Ecto neural progenitor cell (in vitro differentiated cells): ENCODE data around the gene ELOB.

ENCODE experiments used
- DNase-seq: peaks from one replicate; pipeline ENCODE4 v3.0.0-alpha.2; 2018; ENCODE audit warnings: low spot score

ELOB gene

GRCh38 chr16:2767140-2767731 lies 9.8 kb downstream of the ELOB start:
- no peak for DNase-seq

- DNase-seq: no peak
Observed at GRCh38 chr16:2766430-2767139, 10.5 kb downstream of the ELOB start.

GRCh38 chr16:2765462-2766404 lies 11.3 kb downstream of the ELOB start:
- no peak for DNase-seq

DNA sequence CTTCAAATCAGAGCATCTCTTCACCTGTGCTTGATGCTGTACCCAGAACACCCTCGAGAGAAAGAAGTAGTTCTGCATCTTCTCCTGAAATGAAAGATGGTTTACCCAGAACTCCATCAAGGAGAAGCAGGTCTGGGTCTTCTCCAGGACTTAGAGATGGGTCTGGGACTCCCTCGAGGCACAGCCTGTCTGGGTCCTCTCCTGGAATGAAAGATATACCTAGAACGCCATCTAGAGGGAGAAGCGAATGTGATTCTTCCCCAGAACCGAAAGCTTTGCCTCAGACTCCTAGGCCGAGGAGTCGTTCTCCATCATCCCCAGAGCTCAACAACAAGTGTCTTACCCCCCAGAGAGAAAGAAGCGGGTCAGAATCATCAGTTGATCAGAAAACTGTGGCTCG lies 12.4 kb downstream of the ELOB start:
- DNase-seq: no peak

- DNase-seq: no peak
Observed at GRCh38 chr16:2763173-2763572, 13.9 kb downstream of the ELOB start.

DNA sequence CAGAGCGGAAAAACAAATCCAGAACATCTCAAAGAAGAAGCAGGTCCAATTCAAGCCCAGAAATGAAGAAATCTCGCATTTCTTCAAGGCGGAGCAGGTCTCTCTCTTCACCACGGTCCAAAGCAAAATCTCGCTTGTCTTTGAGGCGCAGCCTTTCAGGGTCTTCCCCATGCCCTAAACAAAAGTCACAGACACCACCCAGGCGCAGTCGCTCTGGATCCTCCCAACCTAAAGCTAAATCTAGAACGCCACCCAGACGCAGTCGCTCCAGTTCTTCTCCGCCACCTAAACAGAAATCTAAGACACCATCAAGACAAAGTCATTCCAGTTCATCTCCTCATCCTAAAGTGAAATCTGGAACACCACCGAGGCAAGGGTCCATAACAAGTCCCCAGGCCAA lies 14.4 kb downstream of the ELOB start:
- no peak for DNase-seq

GRCh38 chr16:2761886-2762583 lies 15.0 kb downstream of the ELOB start:
- no peak for DNase-seq

GRCh38 chr16:2761472-2761871 lies 15.6 kb downstream of the ELOB start:
- DNase-seq: no peak

DNA sequence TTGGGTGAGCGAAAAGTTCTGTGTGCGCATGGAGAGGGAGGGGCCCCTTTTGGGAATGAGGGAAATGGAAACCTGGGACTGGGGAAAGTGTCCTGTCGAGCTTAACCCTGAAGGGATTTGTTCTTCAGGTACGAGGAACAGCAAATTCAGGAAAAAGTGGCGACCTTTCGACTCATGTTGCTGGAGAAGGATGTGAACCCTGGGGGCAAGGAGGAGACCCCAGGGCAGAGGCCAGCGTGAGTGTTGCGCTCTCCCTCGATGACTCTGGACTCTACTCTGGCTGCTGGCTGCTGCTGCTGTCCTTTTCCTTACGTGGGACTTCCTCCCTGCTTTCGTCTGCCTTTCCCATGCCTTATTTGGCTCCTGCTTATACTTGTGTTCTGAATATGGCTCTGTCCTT lies 19.7 kb downstream of the ELOB start:
- no peak for DNase-seq

GRCh38 chr16:2756288-2757015 lies 20.6 kb downstream of the ELOB start:
- no peak for DNase-seq

GRCh38 chr16:2755158-2755557 lies 21.9 kb downstream of the ELOB start:
- DNase-seq: no peak

GRCh38 chr16:2753733-2754020 lies 23.4 kb downstream of the ELOB start:
- DNase-seq: no peak

DNA sequence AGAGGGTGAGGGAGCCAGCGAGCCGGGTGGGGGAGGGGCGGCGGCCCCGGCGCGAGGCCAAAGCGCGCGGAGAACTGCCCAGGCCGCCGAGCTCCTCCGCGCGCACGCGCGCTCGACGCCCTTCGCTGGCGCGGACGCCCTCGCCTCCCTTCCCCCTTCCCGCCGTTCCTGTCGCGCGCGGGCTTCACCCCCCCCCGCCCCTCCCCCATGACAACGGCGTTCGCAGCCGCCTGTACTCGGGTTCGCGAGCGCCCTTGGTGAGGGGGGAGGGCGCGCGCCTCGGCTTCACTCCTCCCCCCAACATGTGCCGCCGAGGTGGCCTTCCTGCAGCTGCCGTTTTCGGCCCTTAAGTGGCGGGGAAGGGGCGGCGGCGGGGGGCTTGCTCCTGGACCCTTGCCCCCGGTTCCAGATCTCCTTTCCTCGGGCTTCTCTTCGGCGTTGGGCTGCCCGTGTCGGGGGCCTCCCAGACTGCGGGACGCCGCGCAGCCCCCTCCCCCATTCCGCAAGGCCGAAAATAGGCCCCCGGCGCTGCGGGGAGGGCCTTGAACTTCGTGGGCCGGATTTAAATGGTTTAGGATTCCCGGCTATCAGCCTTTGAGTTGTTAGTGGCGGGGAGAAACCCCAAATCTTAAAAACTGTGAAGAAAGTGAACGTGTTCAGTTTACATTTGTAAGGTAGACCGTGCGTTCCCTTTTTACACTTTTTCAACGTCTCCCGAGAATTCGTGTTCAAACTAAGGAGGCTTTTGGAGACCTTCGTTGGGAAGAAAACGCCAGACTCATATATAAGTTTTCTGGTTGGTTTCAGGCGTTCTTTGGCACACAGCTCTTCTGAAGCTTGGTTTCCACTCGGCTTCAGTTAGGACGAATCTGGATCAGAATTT lies 24.0 kb downstream of the ELOB start:
- peak; percentile 93 for DNase-seq

DNA sequence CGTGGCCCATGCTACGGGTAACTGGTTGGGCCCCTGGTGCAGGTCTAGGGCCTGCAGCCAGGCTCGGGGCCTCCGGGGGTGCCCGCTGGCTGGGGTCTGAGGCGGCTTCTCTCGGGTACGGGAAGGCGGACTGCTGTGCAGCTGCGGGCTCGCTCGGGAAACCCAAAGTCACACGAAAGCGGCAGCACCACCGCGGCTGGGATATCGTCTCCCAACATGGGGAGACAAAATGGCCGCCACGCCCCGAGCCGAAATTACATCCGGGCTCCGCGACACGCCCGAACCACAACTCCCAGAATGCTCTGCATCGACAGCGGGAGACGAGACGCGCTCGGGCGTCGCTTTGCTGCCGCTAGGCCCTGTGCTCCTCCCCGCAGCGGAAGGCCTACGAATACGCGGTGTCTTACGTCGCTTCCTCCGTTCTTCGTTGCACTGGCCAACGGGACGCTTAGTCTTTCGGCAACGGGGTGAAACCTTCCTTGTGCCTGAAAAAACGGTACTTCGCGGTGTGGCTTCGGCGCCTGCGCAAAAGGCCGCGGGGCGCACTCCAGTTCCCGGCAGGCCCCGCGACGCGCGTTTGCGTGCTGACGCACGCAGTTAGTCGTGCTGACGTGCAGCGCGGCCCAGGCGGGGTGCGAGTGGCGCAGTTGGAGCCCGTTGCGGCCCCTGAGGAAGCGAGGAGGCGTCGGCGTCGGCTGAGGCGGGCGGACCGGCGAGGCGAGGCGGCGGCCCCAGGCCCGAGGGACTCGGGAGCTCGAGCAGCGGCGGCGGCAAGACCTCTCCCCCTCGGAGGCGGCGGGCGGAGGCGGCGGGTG lies 24.8 kb downstream of the ELOB start, which contains the start of gene SRRM2:
Gene SRRM2, plus strand, starts transcription at position 604 of the 815 bp plus-strand sequence. CDS start 3,727 bp downstream, outside the sequence.
- DNase-seq: peak; percentile 98

DNA sequence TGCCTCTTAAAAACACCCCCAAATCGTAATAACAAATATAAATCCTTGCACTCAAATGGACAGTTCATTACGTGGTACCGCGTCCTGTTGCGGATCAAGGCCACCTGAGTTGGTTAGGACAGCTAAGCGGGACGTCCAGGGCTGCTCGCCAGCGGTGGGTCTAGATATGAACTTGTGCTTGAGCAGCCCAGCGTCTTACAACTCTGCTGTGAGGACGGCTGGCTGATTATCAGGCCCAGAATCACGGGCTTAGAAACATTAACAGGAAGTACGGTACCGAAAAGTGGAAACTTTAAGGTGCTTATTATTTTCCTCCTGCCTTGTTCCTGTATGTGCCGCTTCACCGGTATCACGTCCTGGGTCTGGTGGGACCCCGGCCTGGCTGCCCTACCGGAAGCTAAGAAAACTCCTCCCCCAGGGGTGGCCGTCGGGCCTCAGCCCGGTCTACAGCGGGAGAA lies 25.5 kb downstream of the ELOB start:
- no peak for DNase-seq

GRCh38 chr16:2749936-2750335 lies 27.1 kb downstream of the ELOB start:
- DNase-seq: no peak

DNA sequence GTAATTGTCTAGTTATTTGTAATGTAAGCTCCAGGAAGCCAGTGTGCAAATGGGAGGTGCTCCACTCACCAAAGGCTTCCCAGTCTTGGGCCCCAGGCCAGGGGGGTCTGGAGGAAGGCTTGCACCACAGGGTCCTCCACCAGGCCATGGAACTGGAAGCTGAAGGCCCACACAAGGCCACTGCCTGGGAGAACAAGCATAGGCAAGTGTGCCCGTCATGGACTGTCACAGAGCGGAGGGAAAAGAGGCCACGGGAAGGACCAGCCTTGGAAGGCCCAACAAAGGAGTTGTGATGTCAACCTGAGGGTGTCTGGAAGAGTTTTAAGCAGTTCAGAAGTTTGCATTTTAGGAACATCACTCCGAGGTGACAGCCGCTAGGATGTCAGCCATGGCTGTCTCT lies 27.6 kb downstream of the ELOB start:
- no peak for DNase-seq

DNA sequence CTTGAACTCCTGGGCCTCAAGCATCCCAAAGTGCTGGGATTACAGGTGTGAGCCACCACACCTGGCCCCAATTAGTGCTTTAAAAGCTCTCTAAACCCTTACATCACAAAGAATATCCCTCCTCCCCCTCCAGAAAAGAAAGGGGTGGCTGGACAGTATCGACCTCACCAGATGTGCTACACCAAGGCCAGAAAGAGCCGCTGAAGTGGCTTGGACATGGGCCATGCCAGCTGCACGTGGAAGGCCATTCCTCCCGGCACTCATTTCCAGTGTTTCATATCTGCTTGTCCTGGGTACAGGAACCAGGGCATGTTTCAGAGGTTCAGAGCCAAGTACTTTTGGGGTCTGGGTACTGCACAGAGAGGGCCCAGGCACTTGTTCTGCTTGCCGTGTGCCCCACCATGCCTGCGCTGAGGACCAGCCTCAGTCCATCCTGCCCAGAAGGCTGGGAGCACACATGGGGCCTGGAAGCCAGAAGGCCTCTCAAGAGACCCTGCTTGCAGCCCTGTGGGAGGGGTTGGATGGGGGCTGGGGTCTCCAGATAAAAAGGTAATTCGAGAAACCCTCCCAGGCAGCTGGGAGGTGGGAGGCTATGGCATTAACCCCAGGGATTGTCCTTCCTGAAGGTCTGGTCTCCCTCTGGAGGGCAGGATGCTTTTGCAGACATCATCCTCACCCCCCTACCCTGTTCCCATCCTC lies 28.2 kb downstream of the ELOB start:
- DNase-seq: no peak

DNA sequence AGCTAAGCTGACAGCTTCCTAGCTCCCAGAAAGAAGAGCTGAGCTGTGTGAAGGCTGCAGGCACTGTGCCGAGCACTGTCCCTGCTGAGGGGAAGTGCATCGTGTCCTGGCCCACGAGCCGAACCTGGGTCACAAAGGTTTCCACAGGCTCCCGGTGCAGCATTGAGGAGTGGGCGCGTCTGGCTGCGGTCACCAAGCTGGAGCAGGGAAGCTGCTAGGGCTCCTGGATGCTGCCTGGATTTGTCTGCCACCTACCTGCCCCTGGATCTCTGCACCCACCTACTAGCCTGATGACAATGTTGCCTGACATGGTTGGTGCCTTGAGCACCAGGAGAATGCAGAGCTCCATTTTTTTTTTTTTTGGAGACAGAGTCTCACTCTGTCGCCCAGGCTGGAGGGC lies 31.1 kb downstream of the ELOB start:
- DNase-seq: no peak
